H1 (cell line): ENCODE measurements around the gene ZBTB46. TPM values are rescaled to one million over a fixed set of nuclear protein-coding genes. Genes with fewer than 3 reads are reported as not detected.

Source experiments
- CTCF ChIA-PET: fragments of 300-600 bp; sonication (Branson Sonifier 250); formaldehyde crosslinking; loops from one replicate; lab custom pipeline; 2021; ENCODE audit not compliant: partially characterized antibody; lab: Charles Lee
- POLR2A ChIA-PET: fragments of 300-600 bp; sonication (Branson Sonifier 250); formaldehyde crosslinking; loops from one replicate; lab custom pipeline; 2021; ENCODE audit warnings: inconsistent platforms; ENCODE audit not compliant: partially characterized antibody; lab: Charles Lee
- DNase-seq, 2 experiments: peaks; one replicate each; pipeline versions ENCODE4 v3.0.0 to v3.0.0-alpha.2; 2010 to 2022; ENCODE audit warnings: low spot score in 2 of 2, low read depth in 1 of 2, mixed read lengths in 1 of 2
- FAIRE-seq: peaks from 2 replicates; lab custom pipeline; 2011; peaks lifted over from hg19 to GRCh38; lab: Jason Lieb, UNC
- H2AFZ ChIP-seq: 2 replicates; pipeline ENCODE4 v1.8.1; 2012; ENCODE audit warnings: low read length, inconsistent platforms
- H2AK5ac ChIP-seq: 2 replicates; pipeline ENCODE4 v1.6.1; 2013; ENCODE audit warnings: low read depth, low read length
- H2BK120ac ChIP-seq: replicated peaks from 2 replicates; pipeline ENCODE3; 2013; ENCODE audit warnings: low read depth, low read length, inconsistent platforms
- H2BK12ac ChIP-seq: 2 replicates; pipeline ENCODE4 v1.6.1; 2013; ENCODE audit warnings: low read depth, low read length
- H2BK15ac ChIP-seq: 2 replicates; pipeline ENCODE4 v1.6.1; 2013; ENCODE audit warnings: low read length
- H2BK20ac ChIP-seq: 2 replicates; pipeline ENCODE4 v1.6.1; 2013; ENCODE audit warnings: low read length
- H2BK5ac ChIP-seq: 2 replicates; pipeline ENCODE4 v1.6.1; 2013; ENCODE audit warnings: low read depth, low read length
- H3K14ac ChIP-seq: 2 replicates; pipeline ENCODE4 v1.6.1; 2013; ENCODE audit warnings: inconsistent platforms; ENCODE audit not compliant: insufficient read length
- H3K18ac ChIP-seq: 2 replicates; pipeline ENCODE4 v1.6.1; 2013; ENCODE audit warnings: low read length; ENCODE audit errors: extremely low read depth
- H3K23ac ChIP-seq: 2 replicates; pipeline ENCODE4 v1.6.1; 2013; ENCODE audit warnings: inconsistent platforms; ENCODE audit not compliant: insufficient read length
- H3K23me2 ChIP-seq: 2 replicates; pipeline ENCODE4 v1.6.1; 2013; ENCODE audit warnings: low read depth, low read length
- H3K27ac ChIP-seq: 2 replicates; pipeline ENCODE4 v1.6.1; 2011; ENCODE audit warnings: low read depth, low read length, inconsistent platforms
- H3K27me3 ChIP-seq, 4 experiments: replicated peaks in 1 of 4; 1 replicate in 1 of 4; 2 replicates in 3 of 4; pipeline versions ENCODE4 v1.6.1 to v1.8.1; 2011 to 2013; ENCODE audit warnings: low read length in 3 of 4, mild to moderate bottlenecking in 3 of 4, inconsistent platforms in 2 of 4, mixed read lengths in 2 of 4, moderate library complexity in 1 of 4; ENCODE audit not compliant: control insufficient read depth in 3 of 4, insufficient read depth in 3 of 4; ENCODE audit errors: extremely low read depth in 1 of 4
- H3K36me3 ChIP-seq, 4 experiments: 2 replicates each; pipeline versions ENCODE4 v1.6.1 to v1.8.1; 2011 to 2013; ENCODE audit warnings: mild to moderate bottlenecking in 4 of 4, low read length in 3 of 4, moderate library complexity in 2 of 4, control low read depth in 1 of 4, inconsistent platforms in 1 of 4; ENCODE audit not compliant: insufficient read depth in 4 of 4, control insufficient read depth in 2 of 4
- H3K4ac ChIP-seq: replicated peaks from 2 replicates; pipeline ENCODE3; 2013; ENCODE audit warnings: low read length, low read depth, mixed read lengths, inconsistent platforms; ENCODE audit not compliant: insufficient read length
- H3K4me1 ChIP-seq, 4 experiments: replicated peaks in 1 of 4; 1 replicate in 1 of 4; 2 replicates in 3 of 4; pipeline versions ENCODE4 v1.6.1 to v1.8.1; 2011 to 2013; ENCODE audit warnings: low read length in 3 of 4, inconsistent platforms in 2 of 4, mixed read lengths in 1 of 4; ENCODE audit not compliant: insufficient read depth in 4 of 4, control insufficient read depth in 3 of 4
- H3K4me2 ChIP-seq, 2 experiments: 2 replicates each; pipeline versions ENCODE4 v1.6.1 to v1.8.1; 2011 to 2013; ENCODE audit warnings: low read depth in 2 of 2, low read length in 2 of 2, control low read depth in 1 of 2, inconsistent platforms in 1 of 2, mild to moderate bottlenecking in 1 of 2; ENCODE audit not compliant: insufficient read depth in 1 of 2
- H3K4me3 ChIP-seq, 4 experiments: fragments of 200-600, 300-600 bp in 1 of 4; sonication (generic), shearing (Covaris generic), sonication (Bioruptor Twin) in 1 of 4; 2 replicates each; pipeline versions ENCODE4 v1.5.1 to v1.8.1; 2011 to 2016; ENCODE audit warnings: low read length in 4 of 4, low read depth in 3 of 4, control low read depth in 2 of 4, inconsistent platforms in 2 of 4, mild to moderate bottlenecking in 2 of 4, mixed read lengths in 1 of 4, moderate library complexity in 1 of 4; ENCODE audit not compliant: insufficient read depth in 2 of 4; ENCODE audit errors: extremely low read depth in 1 of 4
- H3K56ac ChIP-seq: replicated peaks from 2 replicates; pipeline ENCODE3; 2013; ENCODE audit warnings: low read depth, mild to moderate bottlenecking, mixed read lengths, low read length, inconsistent platforms; ENCODE audit not compliant: insufficient read length
- H3K79me1 ChIP-seq: 2 replicates; pipeline ENCODE4 v1.6.1; 2013; ENCODE audit warnings: low read depth, low read length, control low read depth
- H3K79me2 ChIP-seq, 2 experiments: 2 replicates each; pipeline versions ENCODE4 v1.6.1 to v1.8.1; 2012 to 2013; ENCODE audit warnings: low read length in 2 of 2, mild to moderate bottlenecking in 2 of 2, inconsistent platforms in 1 of 2; ENCODE audit not compliant: insufficient read depth in 2 of 2, control insufficient read depth in 1 of 2
- H3K9ac ChIP-seq, 4 experiments: replicated peaks in 1 of 4; 1 replicate in 1 of 4; 2 replicates in 3 of 4; pipeline versions ENCODE4 v1.6.1 to v1.8.1; 2011 to 2013; ENCODE audit warnings: low read depth in 3 of 4, low read length in 3 of 4, control low read depth in 2 of 4, mild to moderate bottlenecking in 2 of 4, moderate library complexity in 2 of 4, inconsistent platforms in 1 of 4; ENCODE audit errors: extremely low read depth in 1 of 4
- H3K9me3 ChIP-seq, 2 experiments: 2 replicates each; pipeline versions ENCODE4 v1.6.1 to v1.8.1; 2012 to 2013; ENCODE audit warnings: mild to moderate bottlenecking in 2 of 2, moderate library complexity in 2 of 2, control low read depth in 1 of 2, inconsistent platforms in 1 of 2, low read depth in 1 of 2, low read length in 1 of 2, mixed read lengths in 1 of 2; ENCODE audit not compliant: insufficient read depth in 2 of 2
- H4K20me1 ChIP-seq, 2 experiments: replicated peaks in 1 of 2; 2 replicates each; pipeline versions ENCODE3 to v1.8.1; 2011 to 2013; ENCODE audit warnings: inconsistent platforms in 2 of 2, low read length in 2 of 2, mild to moderate bottlenecking in 1 of 2; ENCODE audit not compliant: insufficient read depth in 2 of 2, control insufficient read depth in 1 of 2
- H4K5ac ChIP-seq: 2 replicates; pipeline ENCODE4 v1.6.1; 2013; ENCODE audit warnings: low read length, low read depth, mixed read lengths, inconsistent platforms; ENCODE audit not compliant: insufficient read length
- H4K8ac ChIP-seq: 2 replicates; pipeline ENCODE4 v1.8.0; 2013; ENCODE audit warnings: mild to moderate bottlenecking, moderate library complexity, low read length, inconsistent platforms; ENCODE audit not compliant: insufficient read depth; ENCODE audit errors: extremely low read depth
- H4K91ac ChIP-seq: replicated peaks from 2 replicates; pipeline ENCODE3; 2013; ENCODE audit warnings: low read length, mixed read lengths, inconsistent platforms; ENCODE audit not compliant: insufficient read length
- CHD1 ChIP-seq: IDR thresholded peaks from 2 replicates; pipeline ENCODE4 v1.6.1; 2012; ENCODE audit warnings: low read depth, low read length, improper control_type of control experiment
- EGR1 ChIP-seq: IDR thresholded peaks from 2 replicates; pipeline ENCODE4 v1.6.1; 2011; ENCODE audit warnings: low read depth, low read length, borderline replicate concordance
- GTF2F1 ChIP-seq: IDR thresholded peaks from 2 replicates; pipeline ENCODE4 v1.6.1; 2012; ENCODE audit warnings: low read depth, low read length, improper control_type of control experiment, borderline replicate concordance
- SIN3A ChIP-seq, 2 experiments: IDR thresholded peaks in 1 of 2; conservative IDR thresholded peaks in 1 of 2; 2 replicates each; pipeline ENCODE4 v1.6.1; 2011 to 2012; ENCODE audit warnings: low read length in 2 of 2, improper control_type of control experiment in 1 of 2, low read depth in 1 of 2, mild to moderate bottlenecking in 1 of 2
- WGBS, 2 experiments: shearing (Covaris generic) in 1 of 2; methylation state at CpG; one replicate each; pipeline versions ENCODE4 v1.1.6 to v1.1.7; 2013 to 2015; ENCODE audit warnings: low lambda C conversion rate in 2 of 2, mixed read lengths in 2 of 2, inconsistent platforms in 1 of 2, low coverage in 1 of 2, missing lambda C conversion rate in 1 of 2; ENCODE audit not compliant: insufficient replicate concordance in 2 of 2, insufficient coverage in 1 of 2, insufficient read length in 1 of 2; ENCODE audit errors: extremely low coverage in 1 of 2, missing lambda C conversion rate in 1 of 2; 5-methylcytosine and 5-hydroxymethylcytosine counted together
- polyA plus RNA-seq, 7 experiments: library from polyadenylated mRNA; depleted of rRNA in 3 of 7; stranded (reverse) in 5 of 7; unstranded in 2 of 7; fragments of >200 nt in 5 of 7; fragments of 200-250 nt in 2 of 7; gene quantifications; 1 replicate in 5 of 7; 2 replicates in 1 of 7; 4 replicates in 1 of 7; pipeline versions ENCODE4 v1.2.1 to v1.2.3, GENCODE V29; 2011 to 2013; ENCODE audit warnings: missing spikeins in 2 of 7, mixed read lengths in 2 of 7
- total RNA-seq: library from RNA; stranded (reverse); fragmentation: NEBNext Ultra II Directional; extraction: Animal tissue kit (Norgen Biotek cat#: 25700); gene quantifications from 2 replicates; pipeline ENCODE4 v1.2.1, GENCODE V29; 2021

Gene ZBTB46
- total and polyA plus RNA-seq, 2 of the 8 experiments (the other 6 are each of a cell fraction or from before 2014, with no cell fraction given), result 6.4 to 22.4 TPM

DNA sequence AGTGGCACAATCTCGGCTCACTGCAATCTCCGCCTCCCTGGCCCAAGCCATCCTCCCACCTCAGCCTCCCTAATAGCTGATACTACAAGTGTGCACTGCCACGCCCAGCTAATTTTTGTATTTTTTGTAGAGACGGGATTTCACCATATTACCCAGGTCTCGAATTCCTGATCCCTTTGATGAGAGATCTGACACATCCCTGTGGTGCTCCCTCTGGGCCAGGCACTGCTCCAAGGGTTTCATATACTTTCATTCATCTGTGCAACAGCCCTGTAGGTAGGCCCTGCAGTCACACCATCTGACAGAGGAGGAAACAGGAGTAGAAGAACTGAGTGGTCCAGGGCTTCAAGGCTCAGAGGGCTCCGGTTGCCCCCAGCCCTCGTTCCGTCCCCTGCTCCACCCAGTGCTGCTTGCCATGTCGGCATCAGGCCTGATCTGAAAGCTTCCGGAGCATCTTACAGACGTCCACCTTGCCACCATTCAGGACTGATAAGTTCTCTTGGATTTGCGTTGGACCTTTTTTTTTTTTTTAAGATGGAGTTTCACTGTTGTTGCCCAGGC lies 119.9 kb downstream of the ZBTB46 start:
- CTCF ChIA-PET, result interaction anchor here (1.0 to 1.3 kb wide), 3 partner anchors 14 to 63 kb away, joined by 3 to 4 read pairs (median 4); no protein-coding TSS in a partner anchor
- H3K4me2 ChIP-seq, result no peak overlapping the region
- 84% methylated on average over 11 of the region's 12 CpGs; no CpG with 5 or more reads in 1 of the 2 experiments for WGBS, 2 experiments
- TF ChIP-seq CHD1, result no peak
- no peak for TF ChIP-seq GTF2F1
- TF ChIP-seq EGR1, result no peak
- no peak for TF ChIP-seq SIN3A (conservative IDR thresholded peaks at IDR 0.05 in 1 of 2, IDR thresholded peaks at IDR 0.05 in 1 of 2; ENCODE audit: low read depth in 1 of 2, low read length in 2 of 2)

More for the DNA sequence above, 119.9 kb downstream of the ZBTB46 start:
- Histone ChIP-seq H2AFZ (no peak overlapping the region), H2BK120ac (no peak overlapping the region), H2BK5ac (no peak overlapping the region), H2BK12ac (no peak overlapping the region), H3K23me2 (peaks cover 5% of the 10 kb centered on the region; the same call in 1 of the 2 replicates), H2BK20ac (no peak overlapping the region), H3K79me1 (peaks cover 5% of the 10 kb centered on the region; the same call in 1 of the 2 replicates), H3K27me3 (no peaks in the 10 kb centered on the region), H3K14ac (no peak overlapping the region), H4K8ac (no peak overlapping the region), H4K91ac (no peak overlapping the region), H2BK15ac (no peak overlapping the region), H3K9me3 (no peaks in the 10 kb centered on the region), H3K4ac (no peak overlapping the region), H3K23ac (no peak overlapping the region), H2AK5ac (no peak overlapping the region), H3K56ac (no peak overlapping the region), H3K36me3 (peaks cover 2 to 21% (median 4%) of the 10 kb centered on the region in 4 experiments), H4K20me1 (peaks cover 5 to 11% of the 10 kb centered on the region in 2 experiments), H3K4me3 (no peak overlapping the region), H3K27ac (no peak overlapping the region), H4K5ac (no peak overlapping the region), H3K18ac (no peak overlapping the region), H3K9ac (no peak overlapping the region), H3K79me2 (peaks cover 0 to 65% of the 10 kb centered on the region in 2 experiments; a peak in 3 of 4 replicates), H3K4me1 (peaks cover 0 to 11% (median 6%) of the 10 kb centered on the region in 4 experiments; a peak in 5 of 7 replicates)
- POLR2A ChIA-PET, result interaction anchor here (1.8 to 1.9 kb wide), 2 partner anchors 8 to 12 kb away, joined by 5 to 6 read pairs; no protein-coding TSS in a partner anchor
- DNase-seq (no peak), FAIRE-seq (no peak)
